Parathyroid adenoma (tissue), 2 donors: ENCODE measurements around the gene KIF26B.

ENCODE experiments used
- H2AFZ ChIP-seq: fragments of 300-600 bp; sonication (generic); one replicate; pipeline ENCODE4 v1.7.0; 2017; ENCODE audit warnings: antibody characterized with exemption, mild to moderate bottlenecking
- H3K27ac ChIP-seq: fragments of 300-600 bp; sonication (generic); one replicate; pipeline ENCODE4 v1.7.0; 2017
- H3K27me3 ChIP-seq: fragments of 300-600 bp; sonication (generic); one replicate; pipeline ENCODE4 v1.7.0; 2017; ENCODE audit warnings: low read length; ENCODE audit not compliant: control insufficient read depth, insufficient read depth
- H3K36me3 ChIP-seq: fragments of 300-600 bp; sonication (generic); one replicate; pipeline ENCODE4 v1.7.0; 2017; ENCODE audit warnings: low read length; ENCODE audit not compliant: control insufficient read depth, insufficient read depth
- H3K4me1 ChIP-seq: fragments of 300-600 bp; sonication (generic); one replicate; pipeline ENCODE4 v1.7.0; 2017; ENCODE audit warnings: control low read depth
- H3K4me2 ChIP-seq: fragments of 300-600 bp; sonication (generic); one replicate; pipeline ENCODE4 v1.7.0; 2017; ENCODE audit warnings: low read length
- H3K4me3 ChIP-seq: fragments of 300-600 bp; sonication (generic); one replicate; pipeline ENCODE4 v1.7.0; 2017; ENCODE audit warnings: low read depth, low read length
- H3K79me2 ChIP-seq: fragments of 300-600 bp; sonication (generic); one replicate; pipeline ENCODE4 v1.7.0; 2017; ENCODE audit warnings: control low read depth
- H3K9ac ChIP-seq: fragments of 300-600 bp; sonication (generic); one replicate; pipeline ENCODE4 v1.7.0; 2017; ENCODE audit warnings: mild to moderate bottlenecking
- H3K9me3 ChIP-seq: fragments of 300-600 bp; sonication (generic); one replicate; pipeline ENCODE4 v1.7.0; 2017; ENCODE audit warnings: low read length; ENCODE audit not compliant: control insufficient read depth
- TF ChIP-seq, protein P1 (sequence below): fragments of 300-600 bp; sonication (generic); IDR thresholded peaks from one replicate; pipeline ENCODE4 v1.7.0; 2017; ENCODE audit warnings: antibody characterized with exemption, mild to moderate bottlenecking
- donor health status: primary hyperparathyroidism.

The KIF26B gene

GRCh38 chr1:245215071-245215470 is 60.3 kb downstream of the KIF26B start:
- Histone ChIP-seq H2AFZ (no peak overlapping the region), H3K36me3 (no peaks in the 10 kb centered on the region), H3K9ac (no peak overlapping the region), H3K79me2 (no peaks in the 10 kb centered on the region), H3K4me1 (no peaks in the 10 kb centered on the region), H3K4me2 (no peak overlapping the region), H3K9me3 (no peaks in the 10 kb centered on the region), H3K4me3 (no peak overlapping the region), H3K27ac (no peak overlapping the region), H3K27me3 (no peaks in the 10 kb centered on the region)
- TF ChIP-seq, protein P1, sequence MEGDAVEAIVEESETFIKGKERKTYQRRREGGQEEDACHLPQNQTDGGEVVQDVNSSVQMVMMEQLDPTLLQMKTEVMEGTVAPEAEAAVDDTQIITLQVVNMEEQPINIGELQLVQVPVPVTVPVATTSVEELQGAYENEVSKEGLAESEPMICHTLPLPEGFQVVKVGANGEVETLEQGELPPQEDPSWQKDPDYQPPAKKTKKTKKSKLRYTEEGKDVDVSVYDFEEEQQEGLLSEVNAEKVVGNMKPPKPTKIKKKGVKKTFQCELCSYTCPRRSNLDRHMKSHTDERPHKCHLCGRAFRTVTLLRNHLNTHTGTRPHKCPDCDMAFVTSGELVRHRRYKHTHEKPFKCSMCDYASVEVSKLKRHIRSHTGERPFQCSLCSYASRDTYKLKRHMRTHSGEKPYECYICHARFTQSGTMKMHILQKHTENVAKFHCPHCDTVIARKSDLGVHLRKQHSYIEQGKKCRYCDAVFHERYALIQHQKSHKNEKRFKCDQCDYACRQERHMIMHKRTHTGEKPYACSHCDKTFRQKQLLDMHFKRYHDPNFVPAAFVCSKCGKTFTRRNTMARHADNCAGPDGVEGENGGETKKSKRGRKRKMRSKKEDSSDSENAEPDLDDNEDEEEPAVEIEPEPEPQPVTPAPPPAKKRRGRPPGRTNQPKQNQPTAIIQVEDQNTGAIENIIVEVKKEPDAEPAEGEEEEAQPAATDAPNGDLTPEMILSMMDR = no peak

GRCh38 chr1:245216366-245217115 is 61.8 kb downstream of the KIF26B start:
- Histone ChIP-seq H3K79me2 (no peaks in the 10 kb centered on the region), H3K27ac (no peak overlapping the region), H3K4me1 (no peaks in the 10 kb centered on the region), H3K9me3 (no peaks in the 10 kb centered on the region), H3K4me2 (no peak overlapping the region), H3K27me3 (no peaks in the 10 kb centered on the region), H3K4me3 (no peak overlapping the region), H2AFZ (no peak overlapping the region), H3K36me3 (no peaks in the 10 kb centered on the region), H3K9ac (no peak overlapping the region)
- TF ChIP-seq, protein P1 = no peak

- H2AFZ ChIP-seq = no peak overlapping the region
- no peaks in the 10 kb centered on the region for H3K36me3 ChIP-seq
- no peaks in the 10 kb centered on the region for H3K9me3 ChIP-seq
- no peak overlapping the region for H3K4me2 ChIP-seq
- TF ChIP-seq, protein P1 = no peak
- no peak overlapping the region for H3K27ac ChIP-seq
- no peak overlapping the region for H3K4me3 ChIP-seq
- H3K9ac ChIP-seq = no peak overlapping the region
- H3K4me1 ChIP-seq = no peaks in the 10 kb centered on the region
- H3K27me3 ChIP-seq = no peaks in the 10 kb centered on the region
- H3K79me2 ChIP-seq = no peaks in the 10 kb centered on the region
Measured at GRCh38 chr1:245217853-245218608, 63.2 kb downstream of the KIF26B start.

DNA sequence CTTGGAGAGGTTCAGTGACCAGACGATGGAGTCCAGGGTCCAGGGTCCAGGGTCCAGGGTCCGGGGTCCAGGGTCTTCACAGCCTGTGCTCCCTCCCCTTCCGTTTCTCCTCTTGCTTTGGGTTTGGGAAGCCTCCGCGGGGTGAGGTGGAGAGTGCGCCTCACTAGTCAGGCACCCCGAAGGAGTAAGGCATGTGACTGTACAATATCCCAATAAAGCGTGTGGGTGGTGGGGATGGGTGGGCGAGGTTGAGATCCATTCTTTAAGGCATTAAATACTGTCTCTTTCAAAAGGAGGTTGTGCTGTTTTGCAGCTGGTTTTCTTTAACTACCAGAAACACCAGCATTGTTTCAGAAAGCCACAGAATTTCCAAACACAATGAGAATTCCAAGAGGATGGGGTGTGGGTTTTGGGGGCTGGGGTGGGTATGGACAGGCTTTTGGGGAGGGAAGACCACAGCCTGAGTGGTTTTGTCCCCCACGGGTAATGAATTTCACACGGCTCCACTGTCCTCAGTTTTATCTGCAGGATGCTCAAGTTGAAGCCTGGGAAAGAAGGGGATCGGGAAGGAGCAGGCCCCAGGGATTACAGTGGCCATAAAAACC is 65.7 kb downstream of the KIF26B start:
- Histone ChIP-seq H3K4me2 (no peak overlapping the region), H3K36me3 (no peaks in the 10 kb centered on the region), H3K27me3 (no peaks in the 10 kb centered on the region), H3K9ac (no peak overlapping the region), H3K27ac (no peak overlapping the region), H2AFZ (no peak overlapping the region), H3K4me1 (no peaks in the 10 kb centered on the region), H3K9me3 (no peaks in the 10 kb centered on the region), H3K4me3 (no peak overlapping the region), H3K79me2 (no peaks in the 10 kb centered on the region)
- TF ChIP-seq, protein P1 = no peak
